Liver (tissue), 9 donors: ENCODE measurements around the gene SBF2. TPM values are rescaled to one million over a fixed set of nuclear protein-coding genes. Genes with fewer than 3 reads are reported as not detected.
A peak's percentile ranks its signal among the peaks of the same experiment; 100 is the strongest.

Experiments used
- DNase-seq: peaks from one replicate; pipeline ENCODE4 v3.0.0-alpha.2; 2017; ENCODE audit warnings: low spot score
- H3K27ac ChIP-seq, 2 donors: one replicate each; pipeline ENCODE4 v1.7.0; 2013; ENCODE audit warnings: inconsistent platforms in 2 of 2, low read length in 2 of 2, control low read depth in 1 of 2, low read depth in 1 of 2, mild to moderate bottlenecking in 1 of 2
- H3K27me3 ChIP-seq, 4 donors: one replicate each; pipeline versions ENCODE4 v1.6.1 to v1.7.0; 2013; ENCODE audit warnings: low read length in 3 of 4, inconsistent platforms in 1 of 4, mild to moderate bottlenecking in 1 of 4, moderate library complexity in 1 of 4; ENCODE audit not compliant: control insufficient read depth in 4 of 4, insufficient read depth in 4 of 4
- H3K36me3 ChIP-seq, 4 donors: one replicate each; pipeline versions ENCODE4 v1.6.1 to v1.7.0; 2013; ENCODE audit warnings: low read length in 3 of 4, mild to moderate bottlenecking in 3 of 4, low read depth in 1 of 4, moderate library complexity in 1 of 4; ENCODE audit not compliant: control insufficient read depth in 4 of 4, insufficient read depth in 3 of 4
- H3K4me1 ChIP-seq, 4 donors: one replicate each; pipeline versions ENCODE4 v1.6.1 to v1.7.0; 2013; ENCODE audit warnings: low read length in 3 of 4, mild to moderate bottlenecking in 3 of 4, moderate library complexity in 1 of 4; ENCODE audit not compliant: control insufficient read depth in 4 of 4, insufficient read depth in 4 of 4
- H3K4me3 ChIP-seq, 3 donors: one replicate each; pipeline versions ENCODE4 v1.6.1 to v1.7.0; 2013; ENCODE audit warnings: low read length in 3 of 3, control low read depth in 1 of 3, low read depth in 1 of 3, mild to moderate bottlenecking in 1 of 3
- H3K9ac ChIP-seq, 2 donors: one replicate each; pipeline ENCODE4 v1.7.0; 2013; ENCODE audit warnings: low read length in 2 of 2, mild to moderate bottlenecking in 2 of 2, moderate library complexity in 2 of 2, control low read depth in 1 of 2, low read depth in 1 of 2
- H3K9me3 ChIP-seq, 4 donors: one replicate each; pipeline versions ENCODE4 v1.6.1 to v1.7.0; 2013; ENCODE audit warnings: low read length in 3 of 4; ENCODE audit not compliant: control insufficient read depth in 4 of 4
- ATF3 ChIP-seq: IDR thresholded peaks from 2 replicates; pipeline ENCODE4 v1.6.1; 2016; ENCODE audit warnings: antibody characterized with exemption
- CTCF ChIP-seq: fragments of 150-350 bp; IDR thresholded peaks from 2 replicates; pipeline ENCODE4 v1.5.1; 2017; ENCODE audit warnings: improper control_type of control experiment, low read depth, low read length; ENCODE audit not compliant: missing input control
- EGR1 ChIP-seq, 2 donors: IDR thresholded peaks; 2 replicates each; pipeline ENCODE4 v1.6.1; 2016 to 2018; ENCODE audit warnings: antibody characterized with exemption in 2 of 2, low read depth in 2 of 2
- FOXA1 ChIP-seq: IDR thresholded peaks from 2 replicates; pipeline ENCODE4 v1.6.1; 2016; ENCODE audit warnings: antibody characterized with exemption
- FOXA2 ChIP-seq: IDR thresholded peaks from 2 replicates; pipeline ENCODE4 v1.6.1; 2016; ENCODE audit warnings: antibody characterized with exemption
- GABPA ChIP-seq, 2 donors: IDR thresholded peaks in 1 of 2; conservative IDR thresholded peaks in 1 of 2; 2 replicates each; pipeline ENCODE4 v1.6.1; 2016; ENCODE audit warnings: antibody characterized with exemption in 2 of 2, mild to moderate bottlenecking in 1 of 2, moderate library complexity in 1 of 2
- HNF4A ChIP-seq, 2 donors: conservative IDR thresholded peaks; 2 replicates each; pipeline ENCODE4 v1.6.1; 2016; ENCODE audit warnings: antibody characterized with exemption in 2 of 2, mild to moderate bottlenecking in 2 of 2
- HNF4G ChIP-seq: IDR thresholded peaks from 2 replicates; pipeline ENCODE4 v1.6.1; 2016; ENCODE audit warnings: antibody characterized with exemption
- JUND ChIP-seq, 2 donors: IDR thresholded peaks; 2 replicates each; pipeline ENCODE4 v1.6.1; 2016; ENCODE audit warnings: antibody characterized with exemption in 2 of 2
- MAX ChIP-seq: IDR thresholded peaks from 2 replicates; pipeline ENCODE4 v1.6.1; 2016; ENCODE audit warnings: antibody characterized with exemption
- NR2F2 ChIP-seq: IDR thresholded peaks from 2 replicates; pipeline ENCODE4 v1.6.1; 2016; ENCODE audit warnings: antibody characterized with exemption
- RAD21 ChIP-seq, 2 donors: IDR thresholded peaks; 2 replicates each; pipeline ENCODE4 v1.6.1; 2016; ENCODE audit warnings: antibody characterized with exemption in 2 of 2, mild to moderate bottlenecking in 2 of 2
- REST ChIP-seq: IDR thresholded peaks from 2 replicates; pipeline ENCODE4 v1.6.1; 2016; ENCODE audit warnings: antibody characterized with exemption, mild to moderate bottlenecking
- RXRA ChIP-seq, 2 donors: IDR thresholded peaks; 2 replicates each; pipeline ENCODE4 v1.6.1; 2017 to 2018; ENCODE audit warnings: antibody characterized with exemption in 2 of 2, mild to moderate bottlenecking in 1 of 2
- SP1 ChIP-seq: IDR thresholded peaks from 2 replicates; pipeline ENCODE4 v1.6.1; 2018; ENCODE audit warnings: antibody characterized with exemption, mild to moderate bottlenecking
- TAF1 ChIP-seq: conservative IDR thresholded peaks from 2 replicates; pipeline ENCODE4 v1.6.1; 2016; ENCODE audit warnings: antibody characterized with exemption, mild to moderate bottlenecking
- YY1 ChIP-seq: IDR thresholded peaks from 2 replicates; pipeline ENCODE4 v1.6.1; 2016; ENCODE audit warnings: antibody characterized with exemption, mild to moderate bottlenecking
- ZBTB33 ChIP-seq: IDR thresholded peaks from 2 replicates; pipeline ENCODE4 v1.6.1; 2016; ENCODE audit warnings: antibody characterized with exemption
- WGBS: extraction: QIAGEN DNeasy Blood & Tissue Kit; methylation state at CpG from one replicate; pipeline ENCODE4 v1.1.7; 2013; 5-methylcytosine and 5-hydroxymethylcytosine counted together
- polyA plus RNA-seq, 2 donors: library from polyadenylated mRNA; stranded (reverse) in 1 of 2; unstranded in 1 of 2; fragments of 200-250 nt in 1 of 2; fragments of >200 nt in 1 of 2; fragmentation: Nextera tagmentation in 1 of 2; extraction: Ambion mirVana in 1 of 2; gene quantifications; one replicate each; pipeline versions ENCODE4 v1.2.1 to v1.2.3, GENCODE V29; 2013 to 2015
- total RNA-seq, 2 donors: library from RNA; depleted of rRNA; stranded (reverse); fragments of >200 nt; gene quantifications; one replicate each; pipeline ENCODE4 v1.2.3, GENCODE V29; 2014
- donor health status: healthy.
- donor health status: healthy.
- donor health status: healthy.
- donor health status: healthy.
- donor health status: healthy.

Gene SBF2
- total and polyA plus RNA-seq, 4 donors: 7.5 to 31.3 (median 14.7) TPM

GRCh38 chr11:10287140-10287539, 6.9 kb downstream of the SBF2 start:
- Histone ChIP-seq H3K9ac (no peak overlapping the region), H3K9me3 (no peaks in the 10 kb centered on the region), H3K4me3 (no peak overlapping the region), H3K27me3 (no peaks in the 10 kb centered on the region), H3K36me3 (no peaks in the 10 kb centered on the region), H3K27ac (no peak overlapping the region), H3K4me1 (peaks cover 7 to 31% (median 23%) of the 10 kb centered on the region in 4 donors)
- no peak for DNase-seq
- TF ChIP-seq GABPA (IDR thresholded peaks at IDR 0.05 in 1 of 2, conservative IDR thresholded peaks at IDR 0.05 in 1 of 2) (no peak), REST (no peak), SP1 (no peak)
- WGBS: 91% methylated on average over 3 of the region's 3 CpGs

- no peak overlapping the region for H3K9ac ChIP-seq
- 29% methylated on average over 4 of the region's 4 CpGs for WGBS
Observed at GRCh38 chr11:10285148-10285802, 8.7 kb downstream of the SBF2 start.

More at GRCh38 chr11:10285148-10285802, 8.7 kb downstream of the SBF2 start:
- peaks cover 10 to 30% (median 23%) of the 10 kb centered on the region in 4 donors for H3K4me1 ChIP-seq
- peak overlapping the region; percentile 93 to 96 for H3K27ac ChIP-seq
- H3K36me3 ChIP-seq: no peaks in the 10 kb centered on the region
- no peak for TF ChIP-seq HNF4G
- TF ChIP-seq RAD21 (IDR thresholded peaks at IDR 0.05): peak; percentile 31 to 46
- no peak for TF ChIP-seq NR2F2
- TF ChIP-seq SP1: peak; percentile 79
- TF ChIP-seq FOXA2: peak; percentile 98
- TF ChIP-seq JUND (IDR thresholded peaks at IDR 0.05): peak; percentile 19 to 81
- TF ChIP-seq HNF4A (conservative IDR thresholded peaks at IDR 0.05): peak; percentile 64 to 70
- no peak for TF ChIP-seq CTCF
- peak; percentile 45 for TF ChIP-seq ZBTB33
- peak in 1 of 2 donors; percentile 50 for TF ChIP-seq GABPA (IDR thresholded peaks at IDR 0.05 in 1 of 2, conservative IDR thresholded peaks at IDR 0.05 in 1 of 2)
- TF ChIP-seq YY1: no peak
- TF ChIP-seq RXRA (IDR thresholded peaks at IDR 0.05): peak; percentile 73 to 79
- peak; percentile 14 for TF ChIP-seq ATF3
- peak; percentile 58 for TF ChIP-seq REST
- peak; percentile 87 for TF ChIP-seq MAX
- peak; percentile 97 for TF ChIP-seq FOXA1
- TF ChIP-seq EGR1 (IDR thresholded peaks at IDR 0.05; ENCODE audit: low read depth in 2 of 2): peak in 1 of 2 donors; percentile 83
- peak; percentile 93 for TF ChIP-seq TAF1
- no peaks in the 10 kb centered on the region for H3K27me3 ChIP-seq
- DNase-seq: no peak
- H3K9me3 ChIP-seq: no peaks in the 10 kb centered on the region
- peak overlapping the region in 2 of 3 donors; percentile 31 to 42 for H3K4me3 ChIP-seq
